Left ventricle myocardium inferior (tissue), 1 donor: ENCODE data around the gene NFKB1. TPM values are rescaled to one million over a fixed set of nuclear protein-coding genes. Genes with fewer than 3 reads are reported as not detected.
A peak's percentile ranks its signal among the peaks of the same experiment; 100 is the strongest.

Source experiments
- DNase-seq: peaks from one replicate; pipeline ENCODE4 v3.0.0-alpha.2; 2020
- H3K27ac ChIP-seq: fragments of 200-600 bp; replicated peaks from 2 replicates; pipeline ENCODE4 v1.8.0; 2021
- H3K27me3 ChIP-seq: fragments of 200-600 bp; 2 replicates; pipeline ENCODE4 v1.8.0; 2021; ENCODE audit warnings: low read depth
- H3K36me3 ChIP-seq: fragments of 200-600 bp; 2 replicates; pipeline ENCODE4 v1.8.0; 2021
- H3K4me1 ChIP-seq: fragments of 200-600 bp; 2 replicates; pipeline ENCODE4 v1.8.0; 2021
- H3K4me3 ChIP-seq: fragments of 200-600 bp; 2 replicates; pipeline ENCODE4 v1.8.0; 2021; ENCODE audit warnings: mild to moderate bottlenecking, moderate library complexity
- H3K9me3 ChIP-seq: fragments of 200-600 bp; replicated peaks from 2 replicates; pipeline ENCODE4 v1.8.0; 2021
- CTCF ChIP-seq: fragments of 200-600 bp; IDR thresholded peaks from 2 replicates; pipeline ENCODE4 v1.8.0; 2021; ENCODE audit warnings: antibody characterized with exemption, mild to moderate bottlenecking, borderline replicate concordance
- intact Hi-C: fragments of 100-400 bp; cut with micrococcal nuclease; formaldehyde crosslinking; loops from one replicate; pipeline ENCODE4 v1.11.0; 2022
- total RNA-seq: library from RNA; stranded (reverse); fragmentation: NEBNext Ultra II Directional; extraction: Animal tissue kit (Norgen Biotek cat#: 25700); gene quantifications from one replicate; pipeline ENCODE4 v1.2.1, GENCODE V29; 2021
- donor health status: DM: no; HTN: yes; CAD: no; lungs with severe emphysema.

NFKB1 gene
- total RNA-seq, 1 donor from 2014 or later, result 18.0 TPM

DNA sequence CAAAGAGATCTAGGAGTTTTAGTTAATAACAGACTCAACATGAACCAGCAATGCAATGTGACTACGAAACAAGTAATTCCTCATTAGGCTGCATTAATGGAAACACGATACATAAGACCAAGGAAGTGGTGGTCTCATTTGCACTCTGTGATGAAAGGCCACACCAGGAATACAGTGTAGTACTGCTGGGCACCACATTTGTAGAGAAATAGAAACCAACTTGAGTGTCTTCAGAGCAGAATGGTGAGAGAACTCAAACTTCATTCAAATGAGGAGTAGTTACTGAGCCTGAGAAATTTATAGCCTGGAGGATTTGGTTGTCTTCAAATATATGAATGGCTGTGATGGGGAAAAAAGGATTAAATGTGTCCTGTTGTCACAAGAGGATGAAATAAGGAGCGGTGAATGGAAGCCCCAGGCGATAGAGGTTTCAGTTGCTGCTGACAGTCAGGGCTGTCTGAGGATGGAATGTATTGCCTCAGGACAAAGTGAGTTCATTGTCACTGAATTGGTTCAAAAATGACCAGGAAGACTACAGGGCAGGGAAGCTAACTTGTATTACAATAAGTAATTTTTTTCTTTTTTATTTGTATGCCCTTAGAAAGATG, 50.9 kb downstream of the NFKB1 start:
- no peaks in the 10 kb centered on the region for H3K9me3 ChIP-seq
- H3K4me1 ChIP-seq, result peaks cover 54% of the 10 kb centered on the region
- no peak overlapping the region for H3K27ac ChIP-seq
- intact Hi-C loops, result no loop called here
- no peak for DNase-seq
- no peaks in the 10 kb centered on the region for H3K27me3 ChIP-seq
- TF ChIP-seq CTCF, result no peak
- no peaks in the 10 kb centered on the region for H3K36me3 ChIP-seq
- no peak overlapping the region for H3K4me3 ChIP-seq

DNA sequence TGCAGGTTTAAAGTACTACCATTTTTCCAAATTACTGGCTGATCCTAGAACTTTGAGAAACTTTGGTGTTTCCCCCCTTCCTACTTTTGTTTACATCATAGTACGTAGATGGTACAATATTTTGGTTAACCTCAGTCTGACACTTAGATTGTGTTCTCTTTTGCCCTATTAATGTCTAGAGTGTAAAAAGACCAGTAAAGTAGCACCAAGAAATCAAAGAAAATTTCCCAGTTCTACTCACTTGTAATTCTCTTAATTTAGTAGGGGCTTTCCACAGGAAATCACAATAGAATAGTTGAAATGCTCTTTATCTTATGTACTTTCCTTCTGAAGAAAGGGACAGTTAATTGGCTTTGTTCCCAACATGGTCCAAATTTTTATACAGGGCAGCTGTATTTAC, 51.6 kb downstream of the NFKB1 start:
- Histone ChIP-seq H3K9me3 (no peaks in the 10 kb centered on the region), H3K4me3 (no peak overlapping the region), H3K27ac (no peak overlapping the region), H3K27me3 (no peaks in the 10 kb centered on the region), H3K36me3 (no peaks in the 10 kb centered on the region), H3K4me1 (peaks cover 54% of the 10 kb centered on the region)
- intact Hi-C loops, result no loop called here
- no peak for TF ChIP-seq CTCF
- DNase-seq, result no peak

GRCh38 chr4:102553982-102554381, 52.8 kb downstream of the NFKB1 start:
- intact Hi-C loops, result no loop called here
- Histone ChIP-seq H3K27ac (peak overlapping the region; percentile 62), H3K9me3 (no peaks in the 10 kb centered on the region), H3K27me3 (no peaks in the 10 kb centered on the region), H3K36me3 (no peaks in the 10 kb centered on the region), H3K4me1 (peaks cover 53% of the 10 kb centered on the region), H3K4me3 (no peak overlapping the region)
- DNase-seq, result no peak
- no peak for TF ChIP-seq CTCF

DNA sequence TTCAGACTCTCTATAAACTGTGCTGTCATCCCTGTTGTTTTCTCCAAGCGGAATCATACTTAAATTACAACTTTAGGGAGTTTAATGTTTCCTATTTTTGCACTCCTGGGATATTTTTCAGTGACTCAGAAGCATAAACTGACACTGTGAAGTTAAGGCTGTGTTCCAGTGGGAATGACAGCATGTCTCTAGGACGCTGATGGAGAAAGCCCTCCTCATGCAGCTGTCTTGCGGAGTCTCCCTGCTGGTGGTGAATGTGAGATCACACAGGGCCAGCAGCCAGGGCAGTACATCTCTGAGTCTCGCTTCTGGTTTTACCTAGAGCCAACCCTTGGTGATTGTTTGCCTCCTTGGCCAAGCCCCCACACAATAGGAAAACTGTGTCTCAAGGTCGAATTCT, 53.3 kb downstream of the NFKB1 start:
- peak overlapping the region; percentile 6 for H3K4me3 ChIP-seq
- H3K36me3 ChIP-seq, result no peaks in the 10 kb centered on the region
- H3K9me3 ChIP-seq, result no peaks in the 10 kb centered on the region
- H3K4me1 ChIP-seq, result peaks cover 58% of the 10 kb centered on the region
- H3K27me3 ChIP-seq, result no peaks in the 10 kb centered on the region
- peak; percentile 66 for DNase-seq
- H3K27ac ChIP-seq, result peak overlapping the region; percentile 62
- intact Hi-C loops, result no loop called here
- no peak for TF ChIP-seq CTCF

GRCh38 chr4:102554992-102555391, 53.8 kb downstream of the NFKB1 start:
- Histone ChIP-seq H3K9me3 (no peaks in the 10 kb centered on the region), H3K36me3 (no peaks in the 10 kb centered on the region), H3K27me3 (no peaks in the 10 kb centered on the region), H3K27ac (peak overlapping the region; percentile 62), H3K4me1 (peaks cover 63% of the 10 kb centered on the region), H3K4me3 (peak overlapping the region; percentile 6)
- no peak for DNase-seq
- no peak for TF ChIP-seq CTCF
- intact Hi-C loops, result no loop called here

- Histone ChIP-seq H3K27me3 (no peaks in the 10 kb centered on the region), H3K4me1 (peaks cover 71% of the 10 kb centered on the region), H3K9me3 (no peaks in the 10 kb centered on the region), H3K27ac (no peak overlapping the region), H3K4me3 (no peak overlapping the region), H3K36me3 (no peaks in the 10 kb centered on the region)
- DNase-seq, result no peak
- no peak for TF ChIP-seq CTCF
- intact Hi-C loops, result no loop called here
Measured at GRCh38 chr4:102557636-102558035, 56.5 kb downstream of the NFKB1 start.
